Kidney (tissue), 14 donors: ENCODE data around the gene DCLRE1B. TPM values are rescaled to one million over a fixed set of nuclear protein-coding genes. Genes with fewer than 3 reads are reported as not detected.
A peak's percentile ranks its signal among the peaks of the same experiment; 100 is the strongest.

Source experiments
- DNase-seq, 5 donors: peaks; one replicate each; pipeline ENCODE4 v3.0.0-alpha.2; 2013 to 2020
- FAIRE-seq: peaks from 2 replicates; lab custom pipeline; 2012; peaks lifted over from hg19 to GRCh38; lab: Jason Lieb, UNC
- H3K27ac ChIP-seq, 2 donors: one replicate each; pipeline ENCODE4 v1.7.0; 2013; ENCODE audit warnings: low read depth in 2 of 2, low read length in 2 of 2, inconsistent platforms in 1 of 2
- H3K27me3 ChIP-seq: one replicate; pipeline ENCODE4 v1.7.1; 2013; ENCODE audit warnings: low read length, inconsistent platforms; ENCODE audit not compliant: control insufficient read depth, insufficient read depth
- H3K36me3 ChIP-seq, 3 donors: one replicate each; pipeline versions ENCODE4 v1.7.0 to v1.7.1; 2013; ENCODE audit warnings: low read length in 3 of 3, control low read depth in 1 of 3, inconsistent platforms in 1 of 3; ENCODE audit not compliant: insufficient read depth in 3 of 3, control insufficient read depth in 2 of 3
- H3K4me1 ChIP-seq, 3 donors: one replicate each; pipeline versions ENCODE4 v1.7.0 to v1.7.1; 2013; ENCODE audit warnings: low read length in 3 of 3, inconsistent platforms in 1 of 3, low read depth in 1 of 3; ENCODE audit not compliant: control insufficient read depth in 2 of 3, insufficient read depth in 2 of 3
- H3K4me3 ChIP-seq, 3 donors: one replicate each; pipeline versions ENCODE4 v1.7.0 to v1.8.1; 2013; ENCODE audit warnings: low read length in 3 of 3, control low read depth in 1 of 3, inconsistent platforms in 1 of 3
- H3K9ac ChIP-seq, 3 donors: one replicate each; pipeline versions ENCODE4 v1.7.0 to v1.7.1; 2013; ENCODE audit warnings: low read length in 3 of 3, control low read depth in 1 of 3, inconsistent platforms in 1 of 3
- H3K9me3 ChIP-seq, 3 donors: one replicate each; pipeline versions ENCODE4 v1.7.0 to v1.7.1; 2013; ENCODE audit warnings: low read length in 3 of 3, control low read depth in 1 of 3, inconsistent platforms in 1 of 3; ENCODE audit not compliant: control insufficient read depth in 2 of 3, insufficient read depth in 1 of 3
- CTCF ChIP-seq: IDR thresholded peaks from 3 replicates; pipeline ENCODE4 v1.5.1; 2012; ENCODE audit warnings: mild to moderate bottlenecking, moderate library complexity, borderline replicate concordance; ENCODE audit not compliant: insufficient read depth; ENCODE audit errors: extremely low read depth
- intact Hi-C: fragments of 100-400 bp; cut with DNase I; formaldehyde crosslinking; loops from one replicate; pipeline ENCODE4 v1.11.1; 2022
- polyA plus RNA-seq: library from polyadenylated mRNA; stranded (reverse); fragments of 350-450 nt; fragmentation: Illumina TruSeq; extraction: RNeasy Lipid Tissue Mini Kit (QIAGEN cat#74804); gene quantifications from one replicate; pipeline ENCODE4 v1.2.3, GENCODE V29; 2014; ENCODE audit warnings: low read depth, low replicate concordance; ENCODE audit not compliant: insufficient read depth
- total RNA-seq: library from RNA; stranded (reverse); fragmentation: NEBNext Ultra II Directional; extraction: Animal tissue kit (Norgen Biotek cat#: 25700); gene quantifications from one replicate; pipeline ENCODE4 v1.2.1, GENCODE V29; 2021
- donor health status: control.
- donor health status: control.
- donor health status: control.
- donor health status: control.
- donor health status: control.
- donor health status: DM: yes; HTN: yes; CAD: no.
- donor health status: Normal renal cell carcinoma (clear cell type).

The DCLRE1B gene
- total and polyA plus RNA-seq, 2 donors from 2014 or later = 1.4 to 6.1 TPM

- no peaks in the 10 kb centered on the region for H3K9me3 ChIP-seq
- no peaks in the 10 kb centered on the region for H3K27me3 ChIP-seq
- no peak for TF ChIP-seq CTCF
- peak overlapping the region; percentile 72 to 94 for H3K27ac ChIP-seq
- intact Hi-C loops = no loop called here
- peak overlapping the region; percentile 72 to 100 (median 99) for H3K9ac ChIP-seq
- peak overlapping the region; percentile 85 to 98 (median 93) for H3K4me3 ChIP-seq
- peaks cover 4 to 10% (median 9%) of the 10 kb centered on the region in 3 donors for H3K36me3 ChIP-seq
- no peak for FAIRE-seq
- peaks cover 0 to 13% (median 0%) of the 10 kb centered on the region in 3 donors for H3K4me1 ChIP-seq
- DNase-seq = peak in 2 of 5 donors; percentile 17 to 19
These were observed 1.4 kb upstream of the DCLRE1B start for GRCh38 chr1:113903501-113904292.

- Histone ChIP-seq H3K9ac (peak overlapping the region; percentile 72 to 100 (median 99)), H3K27ac (peak overlapping the region; percentile 72 to 94), H3K4me3 (peak overlapping the region; percentile 85 to 98 (median 93)), H3K27me3 (no peaks in the 10 kb centered on the region), H3K4me1 (peaks cover 0 to 13% (median 0%) of the 10 kb centered on the region in 3 donors), H3K36me3 (peaks cover 4 to 13% (median 10%) of the 10 kb centered on the region in 3 donors), H3K9me3 (no peaks in the 10 kb centered on the region)
- TF ChIP-seq CTCF = no peak
- intact Hi-C loops = no loop called here
- DNase-seq (peak in 2 of 5 donors; percentile 27 to 53), FAIRE-seq (no peak)
These were observed 843 bp upstream of the DCLRE1B start for GRCh38 chr1:113904293-113904673.

- Histone ChIP-seq H3K9ac (peak overlapping the region; percentile 85 to 94 (median 92)), H3K36me3 (peaks cover 2 to 6% (median 3%) of the 10 kb centered on the region in 3 donors), H3K27ac (peak overlapping the region; percentile 72 to 94), H3K9me3 (no peaks in the 10 kb centered on the region), H3K4me1 (peaks cover 0 to 13% (median 0%) of the 10 kb centered on the region in 3 donors), H3K27me3 (no peaks in the 10 kb centered on the region), H3K4me3 (peak overlapping the region; percentile 85 to 95 (median 93))
- TF ChIP-seq CTCF = no peak
- intact Hi-C loops = no loop called here
- DNase-seq (peak in 3 of 5 donors; percentile 39 to 85 (median 45)), FAIRE-seq (no peak)
These were observed 322 bp downstream of the DCLRE1B start for GRCh38 chr1:113905435-113905861.
